Erythroblast (primary cell): ENCODE data around the gene LAYN.

Source experiments
- GATA1 ChIP-seq: IDR thresholded peaks from 2 replicates; pipeline ENCODE4 v1.6.1; 2011; ENCODE audit warnings: low read depth, mild to moderate bottlenecking, control low read depth, low read length, moderate library complexity
- POLR2A ChIP-seq: IDR thresholded peaks from 2 replicates; pipeline ENCODE4 v1.6.1; 2011; ENCODE audit warnings: mild to moderate bottlenecking, low read length

GRCh38 chr11:111528557-111528956 is 12.0 kb upstream of the LAYN start:
- TF ChIP-seq POLR2A (no peak), GATA1 (no peak)
